A549 (cell line): ENCODE results near the gene RTP2. TPM values are rescaled to one million over a fixed set of nuclear protein-coding genes. Genes with fewer than 3 reads are reported as not detected.

Source experiments
- ATAC-seq, 2 experiments: fragments of 200-7000 bp in 1 of 2; fragments of >200 bp in 1 of 2; cut with Nextera tagmentation in 1 of 2; cut with Tn5 transposase in 1 of 2; 3 replicates each; pipeline versions ENCODE4 v1.8.0 to v1.9.1; 2018 to 2020; ENCODE audit warnings: mild to moderate bottlenecking in 1 of 2, moderate library complexity in 1 of 2
- CTCF ChIA-PET: fragments of 300-600 bp; sonication (Branson Sonifier 250); formaldehyde crosslinking; extraction: SDS; loops from one replicate; lab custom pipeline; 2021; ENCODE audit warnings: antibody characterized with exemption, inconsistent platforms; lab: Yijun Ruan, JAX
- POLR2A ChIA-PET: fragments of 350-600 bp; formaldehyde crosslinking; extraction: SDS; loops from one replicate; lab custom pipeline; 2021; ENCODE audit warnings: antibody characterized with exemption, inconsistent platforms; lab: Yijun Ruan, JAX
- DNase-seq, 2 experiments: peaks; one replicate each; pipeline versions ENCODE4 v3.0.0 to v3.0.0-alpha.2; 2011 to 2016; ENCODE audit warnings: low read depth in 1 of 2, low spot score in 1 of 2
- FAIRE-seq: peaks from 2 replicates; lab custom pipeline; 2011; peaks lifted over from hg19 to GRCh38; lab: Jason Lieb, UNC
- H3K27ac ChIP-seq, 2 experiments: fragments of >200 bp; sonication (Bioruptor Twin); formaldehyde crosslinking; 3 replicates each; pipeline ENCODE4 v1.5.1; 2016 to 2017
- H3K4me1 ChIP-seq: fragments of >200 bp; sonication (Bioruptor Twin); formaldehyde crosslinking; 3 replicates; pipeline ENCODE4 v1.6.1; 2016
- H3K4me2 ChIP-seq: fragments of >200 bp; sonication (Bioruptor Twin); formaldehyde crosslinking; 3 replicates; pipeline ENCODE4 v1.6.1; 2016
- H3K4me3 ChIP-seq: fragments of >200 bp; sonication (Bioruptor Twin); formaldehyde crosslinking; 3 replicates; pipeline ENCODE4 v1.5.1; 2016
- H3K9me3 ChIP-seq: fragments of >200 bp; sonication (Bioruptor Twin); formaldehyde crosslinking; 3 replicates; pipeline ENCODE4 v1.6.1; 2016
- FOSL2 ChIP-seq, 2 experiments: fragments of 450-650 bp in 1 of 2; fragments of >200 bp in 1 of 2; sonication (Bioruptor Twin) in 1 of 2; formaldehyde crosslinking; IDR thresholded peaks; 2 replicates each; pipeline versions ENCODE4 v1.5.0 to v1.6.1; 2016 to 2020; ENCODE audit warnings: mild to moderate bottlenecking in 1 of 2, moderate library complexity in 1 of 2
- HOXA7 ChIP-seq: fragments of 250-450 bp; sonication (Bioruptor Pico); IDR thresholded peaks from 2 replicates; pipeline ENCODE4 v1.5.0; 2020; ENCODE audit warnings: mild to moderate bottlenecking, moderate library complexity
- MAZ ChIP-seq: fragments of 150-350 bp; IDR thresholded peaks from 2 replicates; pipeline ENCODE4 v1.6.1; 2014; ENCODE audit warnings: antibody characterized with exemption, low read depth, low read length, borderline replicate concordance
- PBX3 ChIP-seq: IDR thresholded peaks from 2 replicates; pipeline ENCODE4 v1.6.1; 2012
- PHF8 ChIP-seq: fragments of 200-600 bp; sonication (generic); IDR thresholded peaks from 2 replicates; pipeline ENCODE4 v1.6.1; 2016; ENCODE audit warnings: low read depth, mild to moderate bottlenecking, antibody characterized with exemption, moderate library complexity, borderline replicate concordance
- ZSCAN20 ChIP-seq: fragments of 250-450 bp; sonication (Bioruptor Pico); IDR thresholded peaks from 2 replicates; pipeline ENCODE4 v1.8.0; 2022; ENCODE audit warnings: mild to moderate bottlenecking, moderate library complexity
- WGBS: methylation state at CpG from one replicate; pipeline ENCODE4 v1.1.6; 2017; ENCODE audit errors: missing lambda C conversion rate; 5-methylcytosine and 5-hydroxymethylcytosine counted together
- polyA plus RNA-seq, 4 experiments: library from polyadenylated mRNA; depleted of rRNA in 3 of 4; stranded (reverse); fragments of >200 nt; fragmentation: RNase III in 1 of 4; extraction: RNeasy Plus Mini Kit Qiagen cat#74134 plus additional on column Dnase treatment in 1 of 4; gene quantifications; 2 replicates in 3 of 4; 3 replicates in 1 of 4; pipeline ENCODE4 v1.2.3, GENCODE V29; 2011 to 2017

Gene RTP2
- polyA plus RNA-seq, 2 of the 4 experiments (the other 2 are of a cell fraction), result not detected

- ChIA-PET POLR2A (no interaction called here), CTCF (interaction anchor here (1.3 to 3.4 kb wide), 3 partner anchors 14 to 343 kb away, joined by 4 to 16 read pairs (median 15); no protein-coding TSS in a partner anchor)
- DNase-seq (no peak), ATAC-seq (no peak), FAIRE-seq (no peak)
- TF ChIP-seq ZSCAN20 (CRISPR knock-in tag) (no peak), FOSL2 (IDR thresholded peaks at IDR 0.05) (no peak), FOSL2 (CRISPR knock-in tag; IDR thresholded peaks at IDR 0.05) (peak; percentile 17; the same call in 1 of the 2 replicates)
- no peaks in the 10 kb centered on the region for H3K4me1 ChIP-seq
- H3K4me3 ChIP-seq, result no peak overlapping the region
- no peaks in the 10 kb centered on the region for H3K9me3 ChIP-seq
- H3K4me2 ChIP-seq, result no peak overlapping the region
- no peak overlapping the region for H3K27ac ChIP-seq
Measured at GRCh38 chr3:187661267-187661666, 41.1 kb downstream of the RTP2 start.

GRCh38 chr3:187651282-187651681 lies 51.1 kb downstream of the RTP2 start:
- CTCF ChIA-PET, result interaction anchor here (2.1 kb wide), 1 partner anchor 332 kb away, joined by 8 read pairs; no protein-coding TSS in a partner anchor
- H3K4me2 ChIP-seq, result no peak overlapping the region
- H3K4me3 ChIP-seq, result no peak overlapping the region
- POLR2A ChIA-PET, result no interaction called here
- no peak for TF ChIP-seq MAZ
- TF ChIP-seq PHF8, result no peak
- no peak for TF ChIP-seq PBX3
- no peak for TF ChIP-seq HOXA7 (CRISPR knock-in tag)
- ATAC-seq (no peak), DNase-seq (no peak), FAIRE-seq (no peak)
- no peak overlapping the region for H3K27ac ChIP-seq
- WGBS, result 4% methylated on average over 2 of the region's 2 CpGs
- no peaks in the 10 kb centered on the region for H3K4me1 ChIP-seq
- no peaks in the 10 kb centered on the region for H3K9me3 ChIP-seq

Other genes starting within 250 kb of the RTP2 start
- gene SST, start 32.2 kb downstream of the RTP2 start, polyA plus RNA-seq (2011; rRNA removed), result not detected in 2 replicates
- gene SST, start 32.2 kb downstream of the RTP2 start, polyA plus RNA-seq (2017; fragmentation: RNase III; extraction: RNeasy Plus Mini Kit Qiagen cat#74134 plus additional on column Dnase treatment), result not detected in 3 replicates
- gene BCL6, start 42.9 kb upstream of the RTP2 start, polyA plus RNA-seq (2011; rRNA removed), result 7.0 and 20.8 TPM in 2 replicates
- 6.1 to 12.1 TPM (median 10.4 TPM) in 3 replicates for gene BCL6, start 42.9 kb upstream of the RTP2 start, polyA plus RNA-seq (2017; fragmentation: RNase III; extraction: RNeasy Plus Mini Kit Qiagen cat#74134 plus additional on column Dnase treatment)